ENCODE results near the gene NCAM1.
"Not testable (repeated sequence)": the region's sequence is repeated elsewhere in the genome, so short reads cannot be mapped to it uniquely, and the experiment has no call there.

Gene NCAM1

DNA sequence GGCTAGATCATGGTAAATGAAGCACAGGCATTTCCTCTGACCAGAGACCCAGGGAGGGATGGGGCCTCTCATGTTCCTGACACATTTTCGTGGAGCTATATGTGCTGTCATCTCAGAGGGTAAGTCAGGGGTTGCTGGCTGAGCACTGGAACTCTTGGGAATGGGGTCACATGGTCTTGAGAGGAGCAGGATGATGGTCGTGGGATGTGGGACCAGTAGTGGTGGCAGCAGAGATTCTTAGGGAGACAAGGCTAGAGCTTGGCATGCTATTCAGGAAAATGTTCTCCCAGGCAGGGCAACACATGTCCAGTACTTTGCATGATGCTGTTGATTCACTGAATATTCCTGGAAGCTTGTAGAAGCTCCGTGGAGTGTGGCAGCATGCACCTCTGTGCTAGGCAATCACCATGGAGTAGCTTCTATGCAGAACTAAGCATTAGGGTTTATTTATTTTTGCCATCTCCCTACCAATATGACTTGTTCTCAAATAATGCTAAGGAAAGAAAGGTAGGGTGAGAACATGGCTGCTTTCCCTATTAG lies 321.7 kb downstream of the NCAM1 start:
- DNase-seq, result no peak

DNA sequence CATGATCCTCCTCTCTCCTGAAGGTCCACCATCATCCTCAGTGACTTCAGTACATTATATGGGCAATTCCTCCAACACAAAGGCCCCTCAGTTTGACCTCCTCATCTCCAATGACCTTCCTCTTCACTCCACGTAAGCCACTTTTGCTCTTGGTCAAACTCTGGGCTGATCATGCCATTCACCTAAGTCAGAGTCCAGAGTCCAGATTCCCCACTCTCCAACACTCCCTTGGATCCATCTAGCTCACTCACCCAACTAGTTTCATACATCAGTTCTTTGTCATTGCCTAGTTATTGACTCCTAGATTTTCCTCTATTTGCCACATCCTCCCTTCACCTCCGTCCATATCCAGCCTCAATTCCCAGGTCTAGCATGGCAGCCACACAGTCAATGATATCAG lies 322.7 kb downstream of the NCAM1 start:
- DNase-seq, result no peak

DNA sequence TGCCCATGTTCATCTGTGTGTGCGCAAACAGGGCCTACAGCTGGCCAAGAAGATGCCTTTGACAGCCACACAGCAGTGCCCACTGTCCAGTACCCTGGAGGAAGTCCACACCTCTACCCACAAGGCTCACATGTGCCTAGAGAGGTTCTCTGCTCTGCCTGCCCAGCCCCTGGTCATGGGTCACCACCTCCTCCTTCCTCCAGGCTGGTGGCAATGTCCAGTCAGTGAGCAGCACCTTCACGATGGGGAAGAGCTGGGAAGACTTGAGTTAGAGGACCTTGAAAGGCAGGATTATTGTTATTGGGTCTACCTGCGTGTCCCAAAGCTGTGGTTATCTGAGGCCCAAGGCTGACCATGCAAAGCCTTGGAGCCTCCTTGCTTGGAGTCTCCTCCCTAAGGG lies 324.8 kb downstream of the NCAM1 start:
- DNase-seq, result no peak

DNA sequence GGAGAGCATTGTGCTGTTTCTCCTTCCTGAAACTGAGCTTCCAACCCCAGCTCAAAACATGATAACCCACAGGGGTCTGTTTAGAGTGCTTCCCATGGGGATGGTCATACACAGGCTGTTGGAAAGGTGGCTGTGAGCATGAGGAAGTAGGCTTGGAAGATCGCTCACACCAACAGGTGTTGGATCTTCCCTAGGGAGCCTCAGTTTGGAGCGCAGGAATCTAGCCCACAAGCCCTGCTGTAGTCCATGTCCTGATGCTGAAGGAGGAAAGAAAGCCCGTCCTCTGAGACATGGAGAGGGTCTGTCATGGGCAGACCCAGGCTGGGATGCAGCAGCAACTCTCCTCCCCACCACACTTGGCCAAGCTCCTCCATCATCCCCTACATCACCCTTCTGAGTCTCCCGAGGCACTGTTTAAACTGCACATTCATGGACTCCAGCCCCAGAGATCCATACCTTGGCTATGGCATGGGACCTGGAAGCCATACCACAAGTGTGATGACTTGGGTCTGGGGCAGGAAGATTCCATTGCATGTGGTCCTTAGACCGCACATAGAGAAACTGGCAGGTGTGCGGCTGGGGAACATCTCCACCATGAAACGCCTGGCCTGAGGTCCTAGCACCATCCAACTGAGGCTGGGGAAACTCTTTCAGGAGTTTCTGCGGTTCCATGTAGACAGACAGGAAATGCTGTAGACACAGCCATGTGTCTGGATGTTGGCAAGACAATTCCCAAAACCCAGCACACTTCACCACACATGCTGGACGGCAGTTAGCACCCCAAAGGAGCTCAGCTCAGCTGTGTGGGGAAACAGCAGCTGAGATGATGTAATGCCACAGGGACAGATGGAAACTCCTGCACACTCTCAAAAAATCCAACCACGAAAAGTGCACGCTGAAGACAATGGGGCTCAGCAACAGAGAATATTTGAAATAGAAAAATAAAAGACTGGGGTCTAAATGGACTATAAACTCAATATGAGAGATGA lies 325.6 kb downstream of the NCAM1 start:
- no peak for DNase-seq

DNA sequence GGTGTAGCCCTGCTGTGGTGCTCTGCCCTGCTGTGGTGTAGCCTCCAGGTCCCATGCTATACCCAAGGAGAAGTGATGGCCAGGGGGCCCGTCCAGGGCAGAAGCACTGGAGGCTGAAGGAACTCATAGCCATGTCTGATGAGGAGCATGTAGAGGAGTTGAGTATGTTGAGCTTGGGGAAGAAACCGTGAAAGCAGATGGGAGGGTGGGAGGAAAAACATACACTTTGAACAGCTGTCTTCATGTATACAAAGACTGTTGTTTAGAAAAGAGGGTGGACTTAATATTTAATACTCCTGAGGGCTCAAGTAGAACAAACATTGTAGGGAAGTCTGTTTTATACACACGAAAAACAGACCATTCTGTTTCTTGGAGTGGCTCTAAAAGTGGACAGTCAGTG lies 326.6 kb downstream of the NCAM1 start:
- no peak for DNase-seq

DNA sequence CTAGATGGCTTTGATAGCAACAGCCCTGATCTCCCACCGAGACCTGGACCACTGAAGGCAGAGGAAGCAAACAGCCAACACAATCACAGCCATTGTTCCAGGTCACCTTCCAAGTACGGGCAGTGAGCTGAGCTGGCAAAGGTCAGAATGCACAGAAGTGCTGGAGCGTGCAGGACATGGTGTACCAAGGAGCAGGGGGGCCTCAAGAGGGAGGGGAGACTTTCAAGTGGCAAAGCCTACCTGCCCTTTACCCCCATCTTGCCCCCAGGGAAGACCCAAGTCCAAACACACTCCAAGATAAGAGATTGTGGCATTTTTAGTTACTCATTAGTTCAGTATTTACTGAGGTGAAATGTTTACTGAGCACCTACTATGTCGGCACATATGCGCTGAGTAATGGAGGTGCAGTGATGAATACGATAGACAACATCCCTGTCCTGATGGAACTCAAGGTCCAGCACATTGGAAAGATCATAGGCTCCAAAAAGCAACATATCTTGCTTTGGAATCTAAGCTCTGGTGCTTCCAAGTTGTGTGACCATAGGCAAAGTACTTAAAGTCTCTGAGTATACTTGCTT lies 327.2 kb downstream of the NCAM1 start:
- DNase-seq, result no peak

DNA sequence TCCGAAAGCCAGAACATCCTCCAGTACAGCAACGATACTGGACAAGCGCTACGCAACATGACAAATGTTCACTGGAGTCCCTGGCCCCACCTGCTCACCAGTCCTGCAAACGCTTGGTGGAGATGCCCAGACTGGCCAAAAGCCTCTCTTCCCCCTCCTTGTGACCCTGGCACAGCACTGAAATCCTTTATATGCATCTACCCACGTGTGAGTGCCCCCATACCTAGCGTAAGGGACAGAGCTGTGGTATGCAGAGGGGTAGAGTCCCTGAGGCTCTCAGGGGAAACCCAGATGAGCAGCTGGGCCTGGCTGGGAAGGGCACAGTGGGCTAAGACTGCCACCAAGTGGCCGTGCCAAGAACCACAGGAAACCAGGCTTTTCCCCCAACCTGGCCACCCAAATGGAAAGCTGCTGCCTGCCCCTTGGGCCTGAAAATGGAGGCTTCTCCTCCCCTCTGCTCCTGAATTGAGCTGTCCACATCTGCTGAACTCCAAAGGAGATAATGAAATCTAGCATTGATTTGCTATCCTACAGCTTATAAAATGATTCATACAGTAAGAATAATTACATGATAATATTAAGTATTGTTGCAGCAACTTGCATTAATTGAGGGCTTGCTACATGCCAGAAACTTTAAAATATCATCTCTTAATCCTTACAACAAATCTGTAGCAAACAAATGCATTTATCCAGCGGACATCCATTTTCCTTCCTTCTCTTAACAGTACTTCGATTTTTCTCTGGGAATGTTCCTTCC lies 328.4 kb downstream of the NCAM1 start:
- peak; percentile 67 for DNase-seq

DNA sequence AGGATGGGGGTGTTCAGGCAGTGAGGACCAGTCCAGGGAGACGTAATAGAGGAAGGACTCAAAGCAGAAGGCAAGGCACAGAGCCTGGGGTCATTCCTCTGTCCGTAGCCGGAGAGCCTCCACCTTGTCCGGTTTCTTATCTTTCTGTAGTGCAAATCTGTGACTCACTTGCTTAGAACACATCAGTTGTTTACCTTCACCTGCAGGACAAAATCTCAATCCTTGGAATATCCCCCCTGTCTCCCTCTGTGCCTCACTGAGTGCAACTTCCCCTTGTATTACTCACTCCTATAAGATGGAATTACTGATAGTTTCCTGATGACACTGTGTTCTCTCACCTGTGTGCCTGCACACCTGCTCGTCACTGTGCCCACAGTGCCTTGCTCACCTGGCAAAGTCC lies 332.7 kb downstream of the NCAM1 start:
- DNase-seq, result no peak

DNA sequence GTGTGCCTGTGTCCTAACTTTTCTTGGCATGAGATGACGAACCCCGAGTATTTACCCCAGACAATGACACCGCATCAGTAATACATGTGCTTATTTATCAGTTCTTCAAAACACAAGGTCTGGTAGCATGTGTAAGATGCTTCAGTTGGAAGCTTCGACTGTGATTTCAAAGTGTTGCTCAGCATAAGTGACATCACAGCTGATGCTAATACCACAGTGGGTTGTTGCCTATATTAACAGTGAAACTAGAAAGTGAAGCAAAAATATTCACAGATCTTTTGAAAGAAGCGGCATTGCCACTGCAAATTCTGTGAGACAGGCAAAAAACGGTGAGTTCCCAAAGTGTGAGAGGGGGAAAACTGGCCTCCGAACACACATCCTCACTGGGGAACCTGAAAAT lies 334.8 kb downstream of the NCAM1 start:
- DNase-seq, result no peak

DNA sequence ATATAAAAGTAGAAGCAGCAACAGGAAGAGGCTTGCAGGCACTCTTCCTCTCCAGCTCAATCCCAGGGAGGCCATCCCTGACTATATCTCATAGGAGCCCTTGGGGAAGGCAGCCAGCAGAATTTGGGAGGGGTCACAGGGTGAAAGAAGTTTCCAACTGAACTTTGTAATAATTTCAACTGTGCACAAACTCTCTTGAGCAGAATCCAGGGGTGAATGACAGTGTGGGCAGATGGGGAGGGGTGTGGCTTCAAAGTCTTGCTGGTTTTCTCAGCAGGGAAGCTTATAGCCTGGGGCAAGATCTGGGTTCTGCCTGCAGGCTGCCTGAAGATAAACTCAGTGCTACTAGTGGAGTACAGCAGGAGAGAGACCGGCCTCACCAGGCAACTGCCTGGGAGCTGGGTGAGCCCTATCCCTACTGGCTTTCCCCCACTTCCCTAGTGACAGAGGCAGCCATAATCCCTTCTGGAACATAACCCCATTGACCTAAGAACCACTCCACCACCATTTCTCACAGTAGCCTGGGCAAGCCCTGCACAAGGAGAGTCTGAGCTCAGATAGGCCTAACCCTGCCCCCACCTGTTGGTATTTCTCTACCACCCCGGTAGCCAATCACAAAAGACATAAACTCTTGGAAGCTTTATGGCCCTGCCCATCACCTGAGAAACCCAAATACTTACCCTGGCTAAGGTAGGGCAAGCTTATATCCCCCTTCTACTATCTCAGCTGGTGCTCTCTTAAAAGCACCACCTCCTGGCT lies 335.4 kb downstream of the NCAM1 start:
- no peak for DNase-seq

DNA sequence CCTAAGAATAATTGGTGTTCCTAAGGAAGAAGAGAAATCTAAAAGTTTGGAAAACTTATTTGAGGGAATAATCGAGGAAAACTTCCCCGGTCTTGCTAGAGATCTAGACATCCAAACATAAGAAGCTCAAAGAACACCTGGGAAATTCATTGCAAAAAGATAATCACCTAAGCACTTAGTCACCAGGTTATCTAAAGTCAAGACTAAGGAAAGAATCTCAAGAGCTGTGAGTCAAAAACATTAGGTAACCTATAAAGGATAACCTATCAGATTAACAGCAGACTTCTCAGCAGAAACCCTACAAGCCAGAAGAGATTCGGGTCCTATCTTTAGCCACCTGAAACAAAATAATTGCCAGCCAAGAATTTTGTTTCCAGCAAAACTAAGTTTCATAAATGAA lies 337.3 kb downstream of the NCAM1 start:
- not testable (repeated sequence) for DNase-seq

DNA sequence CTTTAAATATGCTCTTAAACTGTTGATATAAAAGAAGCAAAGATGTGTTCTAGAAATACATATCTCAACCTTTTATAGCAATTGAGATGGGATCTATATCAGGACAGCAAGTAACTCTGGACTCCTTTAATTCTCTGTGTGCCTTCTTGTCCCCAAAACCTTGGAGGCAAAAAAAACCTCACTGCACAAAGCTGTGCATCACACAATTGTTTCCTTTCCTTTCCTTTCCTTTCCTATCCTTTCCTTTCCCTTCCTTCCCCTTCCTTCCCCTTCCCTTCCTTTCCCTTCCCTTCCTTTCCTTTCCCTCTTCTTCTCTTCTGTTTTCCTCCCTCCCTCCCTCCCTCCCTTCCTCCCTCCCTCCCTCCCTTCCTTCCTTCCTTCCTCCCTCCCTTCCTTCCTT lies 343.7 kb downstream of the NCAM1 start:
- no peak for DNase-seq

DNA sequence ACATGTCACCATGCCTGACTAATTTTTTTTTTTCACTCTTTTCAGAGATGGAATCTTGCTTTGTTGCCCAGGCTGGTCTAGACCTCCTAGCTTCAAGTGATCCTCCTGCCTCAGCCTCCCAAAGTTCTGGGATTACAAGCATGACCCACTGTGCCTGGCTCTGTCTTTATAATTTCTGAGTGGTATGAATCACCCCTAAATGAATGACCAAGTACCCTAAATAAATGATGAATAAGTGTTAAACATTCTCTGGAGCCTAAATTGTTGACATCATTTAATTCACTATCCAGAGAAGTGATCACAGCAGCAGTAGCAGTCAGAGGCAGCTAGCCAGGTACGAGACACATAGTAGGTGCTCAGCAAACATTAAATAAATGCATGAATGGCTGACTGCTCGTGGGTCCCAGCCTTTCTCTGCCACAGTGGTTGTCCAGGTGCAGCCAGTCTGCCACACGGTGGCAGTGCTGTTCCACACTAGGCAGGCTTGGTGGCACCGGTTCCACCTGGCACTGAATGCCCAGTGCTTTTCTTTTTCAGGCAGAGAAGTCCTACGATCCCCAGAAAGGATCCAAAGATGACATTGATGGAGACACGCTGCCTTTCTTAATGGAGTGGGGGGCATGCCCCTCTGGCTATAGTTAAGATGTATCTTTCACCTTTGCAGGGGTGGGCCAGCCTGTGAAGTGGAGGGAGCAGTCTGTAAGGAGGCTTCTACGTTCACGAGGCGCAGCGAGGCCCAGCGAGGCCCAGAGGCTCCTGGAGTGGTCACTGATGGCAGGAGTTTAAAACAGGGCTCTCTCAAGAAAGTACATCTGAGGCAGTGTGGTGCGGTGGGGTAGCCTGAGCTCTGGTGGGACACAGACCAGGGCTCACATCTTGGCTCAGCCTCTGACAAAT lies 344.5 kb downstream of the NCAM1 start:
- DNase-seq, result peak; percentile 35

DNA sequence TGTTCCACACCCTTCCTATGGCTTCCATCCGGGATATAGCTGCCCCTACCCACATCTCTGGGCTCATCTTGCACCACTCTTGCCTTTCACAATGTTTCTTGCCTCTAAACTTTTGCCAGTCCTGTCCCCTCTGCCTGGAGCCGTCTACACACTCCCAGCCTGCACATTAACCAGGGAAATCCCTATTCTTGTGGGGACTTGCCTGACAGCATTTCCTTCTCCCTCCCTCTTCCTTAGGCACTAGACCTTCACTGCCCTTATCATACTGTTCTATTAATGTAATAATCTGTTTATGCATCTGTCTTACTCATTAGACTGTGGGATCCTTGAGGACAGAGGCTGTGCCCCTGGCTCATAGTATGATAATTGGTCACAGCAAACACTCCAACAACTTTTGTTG lies 347.4 kb downstream of the NCAM1 start:
- DNase-seq, result no peak

DNA sequence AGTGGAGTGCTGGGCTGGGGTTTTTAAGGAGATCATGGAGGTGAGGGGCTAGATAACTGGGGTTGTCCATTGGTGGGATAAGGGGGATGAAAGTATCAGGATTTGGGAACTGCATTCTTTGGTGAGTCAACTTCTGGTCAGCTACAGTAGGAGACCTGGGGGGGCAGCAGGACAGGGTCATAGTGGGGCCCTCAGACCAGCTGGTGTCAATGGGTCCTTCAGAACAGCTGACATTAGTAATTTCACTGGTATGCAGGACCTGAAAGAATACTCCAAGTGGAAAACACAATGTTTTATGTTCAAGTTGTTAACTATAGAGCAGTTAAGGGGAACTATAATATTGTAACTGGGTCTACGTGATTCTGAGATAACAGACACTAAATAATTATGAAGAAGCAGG lies 350.3 kb downstream of the NCAM1 start:
- DNase-seq, result no peak

DNA sequence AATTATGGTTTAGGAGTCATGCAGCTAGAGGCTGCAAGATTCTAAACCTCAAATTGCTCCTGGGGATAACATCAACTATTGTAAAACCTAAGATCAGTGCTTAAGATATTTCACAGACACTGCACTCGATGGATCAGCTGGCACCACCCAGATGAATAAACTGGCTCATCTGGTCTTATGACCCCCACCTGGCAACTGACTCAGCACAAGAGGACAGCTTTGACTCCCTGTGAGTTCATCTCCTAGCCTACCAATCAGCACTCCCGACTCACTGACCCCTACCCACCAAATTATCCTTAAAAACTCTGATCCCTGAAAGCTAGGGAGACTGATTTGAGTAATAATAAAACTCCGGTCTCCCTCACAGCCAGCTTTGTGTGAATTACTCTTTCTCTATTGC lies 352.4 kb downstream of the NCAM1 start:
- DNase-seq, result no peak

DNA sequence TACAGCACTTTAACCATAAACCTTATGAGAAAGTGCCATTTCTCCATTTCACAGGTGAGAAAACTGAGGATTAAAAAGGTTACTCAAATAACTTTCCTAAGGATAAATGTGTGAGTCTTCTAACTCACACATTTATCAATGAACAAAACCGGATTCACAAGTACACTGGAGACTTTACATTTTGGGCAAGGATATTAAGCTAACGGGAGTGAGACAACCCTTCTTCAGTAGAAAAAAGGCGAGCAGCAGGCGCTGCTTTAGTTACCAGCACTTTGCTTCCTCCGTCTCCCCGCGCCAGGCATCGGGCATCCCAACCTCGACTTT lies 352.8 kb downstream of the NCAM1 start:
- DNase-seq, result no peak

DNA sequence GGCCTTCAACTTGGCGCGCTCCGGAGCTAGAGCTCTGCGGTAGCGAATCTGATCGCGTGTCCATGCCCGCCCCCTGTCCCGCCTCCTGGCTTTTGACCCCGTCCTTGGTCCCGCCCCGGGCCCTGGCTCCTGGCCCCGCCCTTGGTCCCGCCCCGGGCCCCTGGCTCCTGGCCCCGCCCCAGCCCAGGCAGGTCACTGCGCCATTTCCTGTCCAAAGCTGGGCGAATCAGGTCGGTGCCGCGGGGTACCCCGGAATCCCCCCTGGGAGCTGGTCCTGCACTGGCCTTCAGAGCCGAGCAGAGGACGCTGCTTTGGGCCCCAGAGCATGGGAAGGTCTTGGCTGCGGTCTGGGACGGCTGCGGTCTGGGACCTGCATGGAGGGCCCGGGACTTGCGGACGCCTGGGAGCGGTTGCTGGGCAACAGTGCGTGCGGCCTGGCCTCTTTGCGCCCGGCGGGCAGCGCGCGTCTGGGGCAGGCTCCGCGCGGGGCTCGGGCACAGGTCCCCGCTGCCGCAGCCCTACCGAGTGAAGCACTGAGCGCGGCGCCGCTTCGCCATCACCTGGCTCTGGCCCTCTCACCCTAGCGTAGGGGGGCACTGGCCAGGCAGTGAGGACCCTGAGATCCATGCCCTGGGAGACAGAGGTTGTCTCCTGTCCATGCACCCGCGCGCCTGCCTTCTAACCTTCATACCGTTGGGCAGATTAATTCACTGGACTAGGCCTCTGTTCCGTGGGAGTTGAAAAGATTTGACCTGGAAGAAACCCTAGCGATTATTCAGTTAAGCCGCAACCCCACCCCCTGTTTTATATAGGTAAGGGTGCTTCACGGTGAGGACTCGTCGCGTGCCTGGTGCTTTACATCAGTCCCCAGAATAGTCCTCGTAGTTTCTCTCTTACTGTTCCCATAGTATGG lies 353.4 kb downstream of the NCAM1 start, which contains the start of gene TTC12:
TTC12 (plus strand) TSS at position 195 of the 913 bp plus-strand sequence. CDS start 1,675 bp downstream, outside the sequence.
- DNase-seq, result peak; percentile 84

DNA sequence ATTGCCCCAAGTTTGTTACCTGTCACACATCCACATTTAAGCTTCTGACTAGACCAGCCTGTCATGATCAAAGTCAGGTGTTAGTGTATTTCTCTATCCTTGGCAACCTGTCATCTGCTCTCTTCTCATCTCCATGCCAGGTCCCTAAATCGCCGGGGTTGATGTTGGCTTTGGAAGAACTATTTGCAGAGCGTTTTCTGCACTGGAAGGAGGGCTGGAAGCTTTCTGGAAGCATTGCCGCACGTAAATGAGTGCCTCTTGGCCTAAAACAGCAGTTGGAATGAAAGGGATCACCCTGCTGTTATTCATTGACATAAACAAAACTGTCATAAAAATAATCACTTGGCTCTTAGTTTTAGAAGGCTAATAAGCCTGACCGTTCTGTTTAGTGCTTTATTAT lies 354.6 kb downstream of the NCAM1 start:
- DNase-seq, result no peak

DNA sequence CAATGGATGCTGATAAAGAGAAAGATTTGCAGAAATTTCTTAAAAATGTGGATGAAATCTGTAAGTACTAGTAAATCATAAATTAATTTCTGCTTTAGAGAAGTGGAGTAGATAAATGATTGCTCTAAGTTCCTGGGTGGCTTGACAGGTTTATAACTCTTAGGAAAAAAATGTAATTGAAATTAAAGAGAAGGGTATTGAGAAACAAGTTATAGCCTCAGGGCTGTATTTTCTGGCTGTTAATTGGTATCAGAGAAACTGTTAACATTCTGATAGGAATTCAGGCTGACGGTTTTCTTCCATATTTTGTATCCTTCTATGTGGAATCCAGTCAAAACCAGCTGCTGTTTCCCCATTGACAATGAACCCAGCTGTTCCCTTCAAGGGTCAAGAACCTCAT lies 355.0 kb downstream of the NCAM1 start:
- no peak for DNase-seq

DNA sequence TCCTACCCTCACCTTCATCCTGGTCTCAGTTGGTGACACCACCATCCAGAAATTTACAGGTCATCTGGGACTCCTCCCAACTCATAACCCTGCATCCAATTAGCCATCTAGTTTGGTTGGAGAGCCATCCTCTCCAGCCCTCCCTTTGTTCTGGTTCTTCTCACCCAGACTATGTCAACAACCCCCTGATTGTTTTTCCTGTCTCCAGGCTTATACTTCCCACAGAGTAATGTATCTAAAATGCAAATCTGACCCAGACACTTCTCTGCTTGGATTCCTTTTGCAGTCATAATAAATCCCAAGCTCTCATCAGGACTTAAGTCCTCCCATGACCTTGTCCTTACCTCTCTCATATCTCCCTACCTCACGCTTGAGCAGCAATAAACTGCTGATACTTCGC lies 356.1 kb downstream of the NCAM1 start:
- DNase-seq, result no peak
